Coronary artery (tissue), 2 donors: Measurements from ENCODE around the gene DMBX1.

Experiments
- DNase-seq: peaks from one replicate; pipeline ENCODE4 v3.0.0-alpha.2; 2017; ENCODE audit warnings: low spot score
- H3K27ac ChIP-seq, 2 donors: fragments of 200-600 bp; sonication (generic); one replicate each; pipeline ENCODE4 v1.5.1; 2016 to 2019
- H3K4me3 ChIP-seq: fragments of 200-600 bp; sonication (generic); 2 replicates; pipeline ENCODE4 v1.5.1; 2016; ENCODE audit warnings: mild to moderate bottlenecking, moderate library complexity
- CTCF ChIP-seq: fragments of 200-600 bp; sonication (generic); IDR thresholded peaks from one replicate; pipeline ENCODE4 v1.5.1; 2019; ENCODE audit warnings: antibody characterized with exemption

The DMBX1 gene

GRCh38 chr1:46537651-46538050, 48.0 kb downstream of the DMBX1 start:
- Histone ChIP-seq H3K27ac (no peak overlapping the region), H3K4me3 (no peak overlapping the region)
- no peak for DNase-seq
- TF ChIP-seq CTCF: no peak

- no peak for DNase-seq
- TF ChIP-seq CTCF: no peak
- no peak overlapping the region for H3K27ac ChIP-seq
- no peak overlapping the region for H3K4me3 ChIP-seq
Measured at GRCh38 chr1:46538147-46538546, 48.5 kb downstream of the DMBX1 start.
